HG03025 (cell line): Measurements from ENCODE around the gene AJAP1.

ENCODE experiments used
- ATAC-seq: cut with Tn5 transposase; IDR thresholded peaks from one replicate; pipeline ENCODE4 v1.9.1; 2021; ENCODE audit warnings: mild to moderate bottlenecking, moderate library complexity; ENCODE audit not compliant: unreplicated experiment, low FRiP score

Gene AJAP1

DNA sequence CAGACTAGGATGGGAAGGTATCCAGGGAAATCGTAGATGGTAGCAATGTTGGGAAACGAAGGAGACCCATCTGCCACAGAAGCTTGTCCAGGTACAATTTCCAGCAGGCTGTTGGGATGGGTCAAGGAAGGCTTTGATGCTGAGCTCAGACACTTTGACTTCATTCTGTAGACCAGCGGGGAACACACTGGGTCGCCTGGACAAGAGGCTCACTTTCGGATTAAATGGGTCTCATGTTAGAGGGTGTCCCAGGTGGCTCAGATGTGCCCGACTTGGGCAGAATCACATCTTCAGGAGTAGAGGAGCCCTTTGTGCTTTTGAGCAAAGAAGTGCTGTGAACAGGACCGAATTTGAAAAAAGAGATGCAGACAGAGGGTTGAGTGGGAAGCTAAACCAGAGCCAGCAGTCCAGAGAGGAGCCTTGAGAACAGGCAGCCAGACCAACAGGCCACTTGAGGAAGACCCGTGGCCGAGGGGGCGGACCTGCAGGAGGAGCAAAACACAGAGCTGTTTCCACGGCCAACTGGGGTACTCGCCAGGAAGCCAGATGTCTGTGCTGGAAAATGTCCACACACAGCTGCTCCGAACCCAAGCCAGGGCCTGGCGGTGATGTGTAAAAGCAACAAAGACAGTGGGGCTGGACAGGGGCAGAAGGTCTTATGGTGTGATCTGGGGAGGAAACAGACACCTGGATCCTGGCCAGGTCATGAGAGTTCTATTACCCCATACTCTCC lies 146.9 kb downstream of the AJAP1 start:
- ATAC-seq = no peak

DNA sequence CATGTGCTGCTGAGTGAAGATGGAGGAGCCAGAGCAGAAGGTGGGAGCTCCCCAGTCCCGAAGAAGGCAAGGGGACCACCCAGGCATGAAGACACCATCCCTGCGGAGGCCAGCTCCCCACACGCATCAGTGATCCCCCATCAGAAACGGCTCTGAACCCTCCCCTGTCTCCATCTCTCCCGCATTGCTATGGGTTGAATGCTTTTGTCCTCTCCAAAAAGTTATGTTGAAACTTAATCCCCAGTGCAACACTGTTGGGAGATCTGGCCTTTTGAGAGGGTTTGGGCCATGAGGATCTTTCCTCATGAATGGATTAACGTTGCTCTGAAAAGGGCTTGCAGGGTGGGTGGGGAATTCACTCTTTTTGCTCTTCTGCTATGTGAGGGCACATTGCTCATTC lies 147.6 kb downstream of the AJAP1 start:
- no peak for ATAC-seq

DNA sequence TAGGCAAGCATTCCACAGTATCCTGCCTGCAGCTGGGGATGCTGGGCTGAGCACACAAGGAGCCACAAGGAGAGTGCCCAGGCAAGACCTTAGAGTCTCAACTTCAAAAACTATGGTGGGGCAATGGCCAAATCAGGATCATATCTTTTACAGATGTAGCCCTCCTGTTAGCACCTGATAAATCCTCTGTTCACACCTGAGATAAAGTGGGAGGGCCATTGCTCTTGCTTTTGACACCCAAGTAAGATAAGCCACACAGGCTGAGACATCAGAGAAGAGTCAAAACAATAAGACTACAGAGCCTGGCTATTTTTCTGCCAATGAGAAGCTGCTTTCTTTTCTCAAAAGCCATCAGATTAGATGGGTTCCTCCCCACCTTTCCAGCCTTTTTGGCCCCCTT lies 148.9 kb downstream of the AJAP1 start:
- no peak for ATAC-seq

DNA sequence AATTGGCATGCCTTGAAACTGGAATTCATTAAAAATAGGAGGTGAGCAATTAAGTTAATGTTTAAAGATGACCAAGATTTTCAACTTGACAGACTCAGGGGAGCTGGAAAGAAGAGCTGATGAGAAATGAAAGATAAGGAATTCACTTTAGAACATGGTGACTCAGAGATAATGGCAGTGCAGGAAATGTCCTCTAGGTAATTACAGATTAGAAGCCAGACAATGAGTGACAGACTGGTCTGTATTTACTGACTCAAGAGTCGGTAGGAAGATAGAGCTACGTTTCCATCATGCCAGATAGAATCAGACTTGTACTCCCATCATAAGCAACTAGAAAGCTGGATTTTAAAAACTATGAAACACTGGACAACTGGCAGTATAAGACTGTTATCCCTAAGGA lies 151.6 kb downstream of the AJAP1 start:
- ATAC-seq = no peak

DNA sequence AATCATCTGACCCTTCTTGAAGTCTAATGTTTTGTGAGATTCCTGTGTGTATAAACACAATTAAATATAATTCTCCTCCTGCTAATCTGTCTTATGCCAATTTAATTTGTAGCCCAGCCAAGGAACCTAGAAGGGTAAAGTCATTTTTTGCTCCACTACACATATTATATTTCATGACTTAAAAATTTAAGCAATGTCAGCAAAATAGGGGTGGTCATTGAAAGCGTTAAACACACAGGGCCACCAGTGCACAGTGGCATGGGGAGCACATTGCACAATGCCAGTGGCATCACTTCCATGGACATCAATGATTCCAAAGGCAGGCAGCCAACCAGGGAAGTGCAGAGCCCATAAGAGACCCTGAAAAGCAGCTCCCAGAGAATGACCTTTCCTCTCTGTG lies 166.1 kb downstream of the AJAP1 start:
- no peak for ATAC-seq

DNA sequence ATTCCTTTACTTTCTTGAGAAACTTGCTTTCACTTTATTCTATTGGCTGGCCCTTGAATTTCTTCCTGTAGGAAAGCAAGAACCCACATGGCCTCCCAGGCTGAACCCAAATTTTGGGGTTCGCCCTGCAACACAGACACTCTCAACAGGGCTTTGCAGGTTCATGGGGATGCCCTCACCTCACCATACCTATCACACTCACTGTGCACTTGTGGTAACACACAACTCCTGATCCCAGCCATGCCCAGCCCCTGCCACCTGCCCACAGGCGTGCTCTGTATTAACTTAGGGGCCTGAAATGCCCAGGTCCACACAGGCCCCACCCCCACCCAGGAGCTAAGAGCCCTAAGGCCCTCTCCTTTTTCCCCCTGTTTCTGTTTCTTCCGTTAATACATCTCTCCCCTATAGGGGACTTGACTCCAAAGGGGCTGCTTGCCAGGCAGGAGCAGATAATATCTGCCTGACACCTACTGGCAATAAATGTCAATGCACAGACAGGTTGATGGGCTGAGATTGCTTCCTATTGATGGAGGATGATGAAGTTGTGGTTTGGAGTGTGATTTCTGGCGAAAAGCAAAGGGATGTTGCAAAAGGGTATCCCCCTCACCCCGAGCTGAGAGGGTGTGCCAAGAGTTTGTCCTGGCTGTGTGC lies 171.5 kb downstream of the AJAP1 start:
- no peak for ATAC-seq

DNA sequence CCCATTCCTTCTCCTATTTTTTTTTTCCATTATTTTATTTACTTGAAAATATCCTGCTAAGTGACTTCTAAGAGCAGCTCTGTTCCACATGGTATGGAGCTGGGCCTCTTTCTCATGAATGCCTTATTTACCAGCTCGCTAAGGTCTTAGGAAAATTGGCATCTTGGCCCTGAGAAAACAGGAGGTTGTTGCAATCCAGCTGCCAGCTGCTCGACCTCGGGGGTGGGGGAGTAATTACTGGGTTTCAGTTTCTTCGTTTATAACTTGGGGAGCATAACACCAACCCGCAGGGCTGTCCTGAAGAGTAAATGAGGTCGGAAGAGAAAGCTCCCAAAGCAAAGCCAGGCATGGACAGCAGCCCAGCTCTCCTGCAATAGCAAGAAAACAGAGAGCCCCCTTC lies 176.3 kb downstream of the AJAP1 start:
- no peak for ATAC-seq

DNA sequence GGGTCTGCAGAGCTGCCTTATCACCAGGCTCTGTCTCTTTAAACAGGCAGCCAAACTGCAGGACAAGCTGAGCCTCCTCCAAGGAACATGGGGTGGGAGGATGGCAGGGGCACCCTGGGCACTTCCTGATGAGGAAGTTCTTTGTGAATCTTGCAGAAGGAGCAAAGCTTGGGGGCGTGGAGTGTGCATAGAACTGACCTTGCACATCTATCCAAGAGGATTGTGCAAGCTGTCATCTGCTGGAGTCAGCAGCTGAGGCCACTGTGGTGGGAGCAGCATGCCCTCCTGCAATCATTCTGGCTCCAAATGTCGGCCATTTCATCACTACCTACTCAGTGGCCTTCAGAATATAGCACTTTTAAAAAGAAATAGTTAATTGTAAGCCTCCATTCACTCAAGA lies 182.2 kb downstream of the AJAP1 start:
- ATAC-seq = no peak

DNA sequence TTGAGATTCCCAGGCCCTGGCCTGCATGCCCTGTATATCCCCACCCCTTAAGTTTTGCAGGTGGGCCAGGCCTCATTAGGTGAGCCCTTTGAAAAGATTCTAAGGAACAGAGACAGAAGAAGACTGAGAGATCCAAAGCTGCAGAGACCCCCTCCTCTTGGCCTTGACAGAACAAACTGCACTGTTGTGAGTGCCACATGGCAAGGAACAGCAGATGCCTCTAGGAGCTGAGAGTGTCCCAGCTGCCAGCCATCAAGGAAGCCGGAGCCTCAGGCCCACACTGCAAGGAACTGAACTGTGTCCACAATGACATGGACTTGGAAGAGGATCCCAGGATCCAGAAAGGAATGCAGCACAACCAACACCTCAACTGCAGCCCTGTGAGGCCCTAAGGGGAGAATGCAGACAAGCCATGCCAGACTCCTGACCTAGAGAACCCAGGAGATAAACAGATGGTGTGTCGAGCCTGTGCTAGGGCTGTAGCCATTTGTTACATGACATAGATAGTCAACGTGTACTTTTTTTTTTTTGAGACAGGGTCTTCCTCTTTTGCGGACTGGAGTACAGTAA lies 182.7 kb downstream of the AJAP1 start:
- ATAC-seq = no peak

DNA sequence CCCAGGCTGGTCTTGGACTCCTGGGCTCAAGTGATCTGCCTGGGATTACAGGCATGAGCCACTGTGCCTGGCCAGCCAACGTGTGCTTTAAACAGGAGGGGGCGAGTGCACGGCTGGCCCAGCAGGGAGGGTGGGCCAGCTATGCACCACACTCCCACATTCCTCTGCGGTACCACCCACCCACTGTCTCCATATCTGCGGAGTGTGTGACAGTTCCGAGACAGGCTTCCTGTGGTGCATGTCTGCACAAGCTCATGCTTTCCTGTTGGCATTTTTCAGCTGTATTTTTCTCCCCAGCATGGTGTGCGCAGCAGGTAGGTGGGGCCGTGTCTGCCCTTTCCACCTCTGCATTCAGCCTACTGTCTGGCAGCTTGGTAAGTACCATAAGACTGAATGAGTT lies 183.3 kb downstream of the AJAP1 start:
- no peak for ATAC-seq

DNA sequence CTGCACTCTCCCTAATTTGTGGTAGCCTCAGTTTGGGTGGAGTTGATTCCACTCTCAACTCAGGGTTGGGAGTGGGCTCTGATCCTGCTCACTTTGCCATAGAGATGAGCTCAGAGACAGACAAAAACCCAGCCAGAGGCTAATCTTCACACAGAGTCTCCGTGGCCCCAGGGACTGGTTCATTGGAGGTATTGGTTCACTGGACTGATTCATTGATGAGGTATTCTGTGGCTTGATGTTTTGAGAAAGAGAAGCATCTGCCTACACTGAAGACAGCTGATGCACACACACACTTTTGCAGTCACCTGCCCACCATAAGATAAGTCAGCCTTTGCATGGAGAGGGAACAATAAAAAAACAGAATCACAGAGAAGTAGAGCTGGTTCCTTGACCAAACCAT lies 183.8 kb downstream of the AJAP1 start:
- no peak for ATAC-seq
